GM12801 (cell line): Measurements from ENCODE around the gene MORN2.

Experiments
- TF ChIP-seq, protein P1 (sequence below): IDR thresholded peaks from one replicate; pipeline ENCODE4 v1.5.1; 2011; ENCODE audit warnings: control low read depth; ENCODE audit not compliant: insufficient read length; ENCODE audit errors: extremely low read depth

Gene MORN2

GRCh38 chr2:38875576-38876367, at the start of gene MORN2, which contains the start of gene DHX57:
Gene MORN2 (plus strand): TSS chr2:38875976.
Gene DHX57 (minus strand): TSS chr2:38875934. CDS start chr2:38868405, 7,529 bp downstream.
- TF ChIP-seq, protein P1, sequence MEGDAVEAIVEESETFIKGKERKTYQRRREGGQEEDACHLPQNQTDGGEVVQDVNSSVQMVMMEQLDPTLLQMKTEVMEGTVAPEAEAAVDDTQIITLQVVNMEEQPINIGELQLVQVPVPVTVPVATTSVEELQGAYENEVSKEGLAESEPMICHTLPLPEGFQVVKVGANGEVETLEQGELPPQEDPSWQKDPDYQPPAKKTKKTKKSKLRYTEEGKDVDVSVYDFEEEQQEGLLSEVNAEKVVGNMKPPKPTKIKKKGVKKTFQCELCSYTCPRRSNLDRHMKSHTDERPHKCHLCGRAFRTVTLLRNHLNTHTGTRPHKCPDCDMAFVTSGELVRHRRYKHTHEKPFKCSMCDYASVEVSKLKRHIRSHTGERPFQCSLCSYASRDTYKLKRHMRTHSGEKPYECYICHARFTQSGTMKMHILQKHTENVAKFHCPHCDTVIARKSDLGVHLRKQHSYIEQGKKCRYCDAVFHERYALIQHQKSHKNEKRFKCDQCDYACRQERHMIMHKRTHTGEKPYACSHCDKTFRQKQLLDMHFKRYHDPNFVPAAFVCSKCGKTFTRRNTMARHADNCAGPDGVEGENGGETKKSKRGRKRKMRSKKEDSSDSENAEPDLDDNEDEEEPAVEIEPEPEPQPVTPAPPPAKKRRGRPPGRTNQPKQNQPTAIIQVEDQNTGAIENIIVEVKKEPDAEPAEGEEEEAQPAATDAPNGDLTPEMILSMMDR: no peak

DNA sequence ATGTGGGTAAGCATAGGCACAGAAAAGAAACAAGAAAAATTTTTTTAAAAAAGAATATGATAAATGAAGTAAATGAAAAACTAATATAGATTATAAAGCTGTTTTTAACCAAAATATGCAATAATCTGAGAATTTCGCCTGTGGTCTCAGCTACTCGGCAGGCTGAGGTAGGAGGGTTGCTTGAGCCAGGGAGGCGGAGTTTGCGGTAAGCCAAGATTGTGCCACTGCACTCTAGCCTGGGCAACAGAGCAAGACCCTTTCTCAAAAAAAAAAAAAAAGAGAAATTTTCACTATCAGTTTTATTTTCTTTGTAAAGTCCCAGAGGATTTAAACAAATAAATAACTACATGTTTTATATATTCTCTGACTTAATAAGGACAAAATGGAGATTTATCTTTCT, 47.3 kb upstream of the MORN2 start:
- TF ChIP-seq, protein P1: no peak

GRCh38 chr2:38829971-38830370, 45.8 kb upstream of the MORN2 start:
- TF ChIP-seq, protein P1: no peak

DNA sequence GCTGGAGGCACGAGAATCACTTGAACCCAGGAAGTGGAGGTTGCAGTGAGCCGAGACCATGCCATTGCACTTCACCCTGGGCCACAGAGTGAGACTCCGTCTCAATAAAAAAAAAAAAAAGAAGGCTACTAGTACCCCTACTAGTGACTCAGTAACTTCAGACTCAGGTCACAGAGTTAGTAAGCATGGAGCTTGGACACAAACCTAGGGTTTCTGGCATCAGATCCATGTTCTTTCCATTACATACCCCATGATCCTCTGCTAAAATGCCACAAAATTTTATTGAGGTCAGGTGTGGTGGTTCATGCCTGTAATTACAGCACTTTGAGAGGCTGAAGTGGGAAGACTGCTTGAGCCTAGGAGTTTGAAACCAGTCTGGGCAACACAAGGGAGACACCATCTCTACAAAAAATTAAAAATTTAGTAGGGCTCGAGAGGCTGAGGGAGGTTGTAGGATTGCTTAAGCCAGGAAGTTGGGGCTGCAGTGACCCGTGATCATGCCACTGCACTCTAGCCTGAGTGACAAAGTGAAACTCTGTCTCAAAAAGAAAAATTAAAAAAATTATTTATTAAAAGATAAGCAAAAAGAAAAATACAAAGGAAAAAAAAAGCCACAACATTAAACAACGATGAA, 45.1 kb upstream of the MORN2 start:
- TF ChIP-seq, protein P1: no peak

DNA sequence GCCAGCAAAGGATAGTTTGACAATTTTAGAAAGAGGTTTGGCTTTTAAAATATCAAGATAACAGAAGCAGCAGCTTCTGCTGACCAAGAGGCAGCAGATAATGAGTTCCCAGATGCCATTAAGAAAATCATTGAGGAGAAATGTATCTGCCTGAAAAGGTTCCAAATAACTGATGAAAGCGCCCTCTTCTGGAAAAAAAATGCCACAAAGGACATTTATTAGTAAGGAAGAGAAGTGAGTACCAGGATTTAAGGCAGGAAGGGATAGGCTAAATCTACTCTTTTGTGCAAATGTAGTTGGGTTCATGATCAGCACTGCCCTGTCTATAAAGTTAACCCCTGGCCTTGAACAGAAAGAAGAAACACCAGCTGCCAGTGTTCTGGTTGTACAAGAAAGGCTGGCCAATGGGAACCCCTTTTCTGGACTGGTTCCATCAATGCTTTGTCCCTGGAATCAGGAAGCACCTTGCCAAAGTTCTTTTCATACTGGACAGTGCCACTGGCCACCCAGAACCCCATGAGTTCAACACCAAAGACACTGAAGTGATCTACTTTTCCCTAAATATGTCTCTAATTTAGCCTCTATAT, 40.7 kb upstream of the MORN2 start:
- TF ChIP-seq, protein P1: no peak

GRCh38 chr2:38835990-38836389, 39.8 kb upstream of the MORN2 start:
- TF ChIP-seq, protein P1: no peak

DNA sequence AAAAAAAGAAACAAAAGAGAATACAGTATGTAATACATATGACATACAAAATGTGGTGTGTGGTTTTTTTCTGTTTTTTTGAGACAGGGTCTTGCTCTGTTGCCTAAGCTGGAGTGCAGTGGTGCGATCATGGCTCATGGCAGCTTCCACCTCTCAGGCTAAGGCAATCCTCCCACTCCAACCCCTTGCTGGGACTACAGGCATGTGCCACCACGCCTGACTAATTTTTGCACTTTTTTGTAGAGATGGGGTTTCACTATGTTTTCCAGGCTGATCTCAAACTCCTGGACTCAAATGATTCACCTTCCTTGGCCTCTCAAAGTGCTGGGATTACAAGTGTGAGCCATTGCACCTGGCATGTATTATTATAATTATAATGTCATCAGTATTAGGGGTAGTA, 39.0 kb upstream of the MORN2 start:
- TF ChIP-seq, protein P1: no peak
